Activated CD8-positive, alpha-beta T cell treated with anti-CD3 and anti-CD28 coated beads, Interleukin-2, amount 10 ng/mL, durations not matched to agents 7 days and 5 days (primary cell): ENCODE results near the gene SESTD1. TPM values are rescaled to one million over a fixed set of nuclear protein-coding genes. Genes with fewer than 3 reads are reported as not detected.

Source experiments
- ATAC-seq: fragments of 150-1000 bp; cut with Tn5 transposase; one replicate; pipeline ENCODE4 v1.10.0; 2021; ENCODE audit warnings: moderate library complexity
- CTCF ChIA-PET: fragments of 350-600 bp; sonication (Branson Sonifier 250); formaldehyde crosslinking; loops from one replicate; lab custom pipeline; 2021; ENCODE audit warnings: antibody characterized with exemption; lab: Charles Lee
- POLR2A ChIA-PET: fragments of 350-600 bp; sonication (Branson Sonifier 250); formaldehyde crosslinking; loops from one replicate; lab custom pipeline; 2021; ENCODE audit warnings: antibody characterized with exemption; lab: Charles Lee
- DNase-seq: peaks from one replicate; pipeline ENCODE4 v3.0.0-alpha.2; 2020
- H3K27ac Mint-ChIP-seq: one replicate; pipeline ENCODE4 v1.8.0; 2021; ENCODE audit warnings: mild to moderate bottlenecking, mixed read lengths
- H3K27me3 Mint-ChIP-seq: one replicate; pipeline ENCODE4 v1.8.0; 2021; ENCODE audit warnings: low read depth, mixed read lengths
- H3K36me3 Mint-ChIP-seq: one replicate; pipeline ENCODE4 v1.8.0; 2021; ENCODE audit warnings: low read depth, mixed read lengths
- H3K4me1 Mint-ChIP-seq: one replicate; pipeline ENCODE4 v1.8.0; 2021; ENCODE audit warnings: low read depth, mixed read lengths
- H3K4me3 Mint-ChIP-seq: one replicate; pipeline ENCODE4 v1.8.0; 2021; ENCODE audit warnings: mild to moderate bottlenecking, mixed read lengths
- H3K9me3 Mint-ChIP-seq: one replicate; pipeline ENCODE4 v1.8.0; 2022; ENCODE audit warnings: mixed read lengths; ENCODE audit not compliant: insufficient read depth
- total RNA-seq, 2 experiments: library from RNA; stranded (reverse); gene quantifications; one replicate each; pipeline ENCODE4 v1.2.3, GENCODE V29; 2021

The SESTD1 gene
- total RNA-seq = 10 to 100 TPM; 15.4 to 15.7 TPM

GRCh38 chr2:179264368-179265081, at the start of gene SESTD1:
Gene SESTD1 (minus strand): TSS chr2:179264832. CDS start chr2:179191841, 72,991 bp downstream.
- peak; percentile 81 for ATAC-seq
- POLR2A ChIA-PET = no interaction called here
- peak; percentile 61 for DNase-seq
- H3K27ac Mint-ChIP-seq = peak within 1 kb of the TSS; percentile 37
- H3K4me3 Mint-ChIP-seq = peak within 1 kb of the TSS; percentile 82
- H3K4me1 Mint-ChIP-seq = peaks cover 16% of the 10 kb centered on the region
- H3K27me3 Mint-ChIP-seq = peaks cover 35% of the 10 kb centered on the region
- H3K36me3 Mint-ChIP-seq = no peaks in the 10 kb centered on the region
- H3K9me3 Mint-ChIP-seq = no peaks in the 10 kb centered on the region
- CTCF ChIA-PET = no interaction called here

- no peak for ATAC-seq
- no peak for DNase-seq
- Mint-ChIP-seq H3K4me3 (no peak overlapping the region), H3K36me3 (no peaks in the 10 kb centered on the region), H3K9me3 (no peaks in the 10 kb centered on the region), H3K27ac (no peak overlapping the region), H3K27me3 (no peaks in the 10 kb centered on the region), H3K4me1 (no peaks in the 10 kb centered on the region)
- POLR2A ChIA-PET = no interaction called here
- CTCF ChIA-PET = no interaction called here
Observed at GRCh38 chr2:179313057-179313456, 48.4 kb upstream of the SESTD1 start.

GRCh38 chr2:179311101-179311500, 46.5 kb upstream of the SESTD1 start:
- no peaks in the 10 kb centered on the region for H3K4me1 Mint-ChIP-seq
- H3K9me3 Mint-ChIP-seq = no peaks in the 10 kb centered on the region
- H3K36me3 Mint-ChIP-seq = no peaks in the 10 kb centered on the region
- CTCF ChIA-PET = interaction anchor here (0.8 kb wide), 1 partner anchor 603 kb away, joined by 5 read pairs; no protein-coding TSS in a partner anchor
- ATAC-seq = no peak
- H3K4me3 Mint-ChIP-seq = no peak overlapping the region
- no peaks in the 10 kb centered on the region for H3K27me3 Mint-ChIP-seq
- POLR2A ChIA-PET = no interaction called here
- DNase-seq = no peak
- H3K27ac Mint-ChIP-seq = no peak overlapping the region

- CTCF ChIA-PET = no interaction called here
- Mint-ChIP-seq H3K36me3 (no peaks in the 10 kb centered on the region), H3K27me3 (no peaks in the 10 kb centered on the region), H3K4me1 (no peaks in the 10 kb centered on the region), H3K9me3 (no peaks in the 10 kb centered on the region), H3K27ac (no peak overlapping the region), H3K4me3 (no peak overlapping the region)
- POLR2A ChIA-PET = no interaction called here
- ATAC-seq (no peak), DNase-seq (no peak)
Observed at GRCh38 chr2:179307616-179308371, 43.2 kb upstream of the SESTD1 start.

- DNase-seq (no peak), ATAC-seq (no peak)
- Mint-ChIP-seq H3K27ac (no peak overlapping the region), H3K4me3 (no peak overlapping the region), H3K4me1 (no peaks in the 10 kb centered on the region), H3K9me3 (no peaks in the 10 kb centered on the region), H3K27me3 (peaks cover 3% of the 10 kb centered on the region), H3K36me3 (no peaks in the 10 kb centered on the region)
- POLR2A ChIA-PET = no interaction called here
- CTCF ChIA-PET = no interaction called here
Observed at GRCh38 chr2:179305125-179305524, 40.5 kb upstream of the SESTD1 start.

- ATAC-seq = no peak
- ChIA-PET CTCF (no interaction called here), POLR2A (no interaction called here)
- H3K27me3 Mint-ChIP-seq = peaks cover 3% of the 10 kb centered on the region
- DNase-seq = no peak
- no peak overlapping the region for H3K4me3 Mint-ChIP-seq
- H3K27ac Mint-ChIP-seq = no peak overlapping the region
- no peaks in the 10 kb centered on the region for H3K36me3 Mint-ChIP-seq
- H3K4me1 Mint-ChIP-seq = no peaks in the 10 kb centered on the region
- H3K9me3 Mint-ChIP-seq = no peaks in the 10 kb centered on the region
Observed at GRCh38 chr2:179304424-179304823, 39.8 kb upstream of the SESTD1 start.

- Mint-ChIP-seq H3K9me3 (no peaks in the 10 kb centered on the region), H3K4me1 (no peaks in the 10 kb centered on the region), H3K36me3 (no peaks in the 10 kb centered on the region), H3K27ac (no peak overlapping the region), H3K27me3 (peaks cover 3% of the 10 kb centered on the region), H3K4me3 (no peak overlapping the region)
- no peak for DNase-seq
- ChIA-PET CTCF (no interaction called here), POLR2A (no interaction called here)
- no peak for ATAC-seq
Observed at GRCh38 chr2:179302764-179303571, 38.3 kb upstream of the SESTD1 start.

GRCh38 chr2:179302149-179302548, 37.5 kb upstream of the SESTD1 start:
- Mint-ChIP-seq H3K27ac (no peak overlapping the region), H3K4me1 (no peaks in the 10 kb centered on the region), H3K9me3 (no peaks in the 10 kb centered on the region), H3K36me3 (no peaks in the 10 kb centered on the region), H3K27me3 (peaks cover 3% of the 10 kb centered on the region), H3K4me3 (no peak overlapping the region)
- no peak for DNase-seq
- no peak for ATAC-seq
- ChIA-PET POLR2A (no interaction called here), CTCF (no interaction called here)

GRCh38 chr2:179298666-179299065, 34.0 kb upstream of the SESTD1 start:
- POLR2A ChIA-PET = no interaction called here
- no peaks in the 10 kb centered on the region for H3K4me1 Mint-ChIP-seq
- no peaks in the 10 kb centered on the region for H3K36me3 Mint-ChIP-seq
- no peaks in the 10 kb centered on the region for H3K9me3 Mint-ChIP-seq
- H3K27me3 Mint-ChIP-seq = peaks cover 3% of the 10 kb centered on the region
- CTCF ChIA-PET = no interaction called here
- no peak overlapping the region for H3K27ac Mint-ChIP-seq
- H3K4me3 Mint-ChIP-seq = no peak overlapping the region
- DNase-seq (no peak), ATAC-seq (no peak)

GRCh38 chr2:179297927-179298326, 33.3 kb upstream of the SESTD1 start:
- H3K36me3 Mint-ChIP-seq = no peaks in the 10 kb centered on the region
- DNase-seq = no peak
- no peak for ATAC-seq
- ChIA-PET POLR2A (no interaction called here), CTCF (no interaction called here)
- no peaks in the 10 kb centered on the region for H3K9me3 Mint-ChIP-seq
- H3K4me3 Mint-ChIP-seq = no peak overlapping the region
- no peak overlapping the region for H3K27ac Mint-ChIP-seq
- no peaks in the 10 kb centered on the region for H3K4me1 Mint-ChIP-seq
- peaks cover 4% of the 10 kb centered on the region for H3K27me3 Mint-ChIP-seq

- Mint-ChIP-seq H3K4me3 (no peak overlapping the region), H3K27ac (no peak overlapping the region), H3K9me3 (no peaks in the 10 kb centered on the region), H3K36me3 (no peaks in the 10 kb centered on the region), H3K4me1 (no peaks in the 10 kb centered on the region), H3K27me3 (peaks cover 2% of the 10 kb centered on the region)
- DNase-seq = no peak
- CTCF ChIA-PET = no interaction called here
- no peak for ATAC-seq
- POLR2A ChIA-PET = interaction anchor here (0.7 kb wide), 1 partner anchor 419 kb away, joined by 3 read pairs; no protein-coding TSS in a partner anchor
Observed at GRCh38 chr2:179290329-179290728, 25.7 kb upstream of the SESTD1 start.

- CTCF ChIA-PET = interaction anchor here (0.8 kb wide), 1 partner anchor 66 kb away, joined by 3 read pairs; no protein-coding TSS in a partner anchor
- Mint-ChIP-seq H3K27me3 (peaks cover 12% of the 10 kb centered on the region), H3K9me3 (no peaks in the 10 kb centered on the region), H3K36me3 (no peaks in the 10 kb centered on the region), H3K4me1 (no peaks in the 10 kb centered on the region), H3K27ac (no peak overlapping the region), H3K4me3 (no peak overlapping the region)
- no peak for ATAC-seq
- no peak for DNase-seq
- POLR2A ChIA-PET = no interaction called here
Observed at GRCh38 chr2:179285060-179285459, 20.4 kb upstream of the SESTD1 start.
